Thyroid gland (tissue), 4 donors: Measurements from ENCODE around the gene TLCD2. TPM values are rescaled to one million over a fixed set of nuclear protein-coding genes. Genes with fewer than 3 reads are reported as not detected.
"Not testable (repeated sequence)": the region's sequence is repeated elsewhere in the genome, so short reads cannot be mapped to it uniquely, and the experiment has no call there.

Experiments used
- DNase-seq, 2 donors: peaks; one replicate each; pipeline ENCODE4 v3.0.0-alpha.2; 2019
- H3K27ac ChIP-seq, 3 donors: fragments of 200-600 bp; sonication (generic); 1 replicate in 2 of 3; 2 replicates in 1 of 3; pipeline ENCODE4 v1.5.1; 2016 to 2019; ENCODE audit warnings: mild to moderate bottlenecking in 1 of 3, moderate library complexity in 1 of 3
- H3K27me3 ChIP-seq: fragments of 200-600 bp; sonication (generic); one replicate; pipeline ENCODE4 v1.5.1; 2019
- H3K36me3 ChIP-seq, 2 donors: fragments of 200-600 bp; sonication (generic); one replicate each; pipeline ENCODE4 v1.5.1; 2016 to 2019
- H3K4me1 ChIP-seq, 2 donors: fragments of 200-600 bp; sonication (generic); one replicate each; pipeline ENCODE4 v1.5.1; 2017 to 2019
- H3K4me3 ChIP-seq, 3 donors: fragments of 200-600 bp; sonication (generic); replicated peaks in 1 of 3; 1 replicate in 2 of 3; 2 replicates in 1 of 3; pipeline ENCODE4 v1.5.1; 2016; ENCODE audit warnings: mild to moderate bottlenecking in 1 of 3
- H3K9me3 ChIP-seq: fragments of 200-600 bp; sonication (generic); one replicate; pipeline ENCODE4 v1.5.1; 2017
- POLR2A ChIP-seq, 2 donors: fragments of 450-650 bp; IDR thresholded peaks; one replicate each; pipeline ENCODE4 v1.6.1; 2017; ENCODE audit warnings: antibody characterized with exemption in 2 of 2, mild to moderate bottlenecking in 2 of 2, moderate library complexity in 1 of 2
- WGBS, 2 donors: methylation state at CpG; one replicate each; pipeline ENCODE4 v1.1.5; 2017; 5-methylcytosine and 5-hydroxymethylcytosine counted together
- intact Hi-C: fragments of 100-400 bp; cut with DNase I; formaldehyde crosslinking; loops from one replicate; pipeline ENCODE4 v1.15.1; 2023
- total RNA-seq, 4 donors: library from RNA; depleted of rRNA; stranded (reverse); fragments of >200 nt; gene quantifications; one replicate each; pipeline ENCODE4 v1.2.3, GENCODE V29; 2016
- TF ChIP-seq, protein P1 (sequence below), 6 experiments: fragments of 200-600 bp in 3 of 6; fragments of 450-650 bp in 3 of 6; sonication (generic) in 3 of 6; IDR thresholded peaks; one replicate each; pipeline ENCODE4 v1.5.1; 2016 to 2019; ENCODE audit warnings: antibody characterized with exemption in 6 of 6, mild to moderate bottlenecking in 2 of 6, inconsistent platforms in 1 of 6, moderate library complexity in 1 of 6

The TLCD2 gene
- total RNA-seq, 4 donors from 2014 or later = 1.7 to 5.6 (median 3.7) TPM

DNA sequence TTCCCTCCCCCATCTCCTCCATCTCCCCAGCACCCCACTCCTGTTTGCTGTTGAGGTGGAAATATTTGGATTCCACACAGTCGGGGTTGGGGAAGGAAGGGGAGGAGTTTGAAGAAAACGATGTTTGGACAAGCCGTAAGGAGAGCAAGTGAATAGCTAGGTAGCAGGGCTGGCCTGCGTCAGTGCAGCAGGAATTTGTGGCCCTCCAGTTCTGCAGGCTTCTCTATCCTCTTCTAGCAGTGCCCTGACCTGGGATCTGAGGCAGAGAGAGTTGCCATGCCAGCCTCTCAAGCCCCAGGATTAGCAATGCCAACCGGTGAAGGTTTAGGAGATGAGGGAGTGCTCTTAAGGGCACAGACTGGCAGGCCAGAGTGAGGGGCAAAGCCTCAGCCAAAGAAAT lies 12.5 kb downstream of the TLCD2 start:
- Histone ChIP-seq H3K4me3 (no peak overlapping the region), H3K27ac (no peak overlapping the region), H3K36me3 (no peaks in the 10 kb centered on the region), H3K4me1 (no peaks in the 10 kb centered on the region), H3K9me3 (no peaks in the 10 kb centered on the region), H3K27me3 (no peaks in the 10 kb centered on the region)
- intact Hi-C loops = no loop called here
- no peak for TF ChIP-seq POLR2A (IDR thresholded peaks at IDR 0.05)
- TF ChIP-seq, protein P1, sequence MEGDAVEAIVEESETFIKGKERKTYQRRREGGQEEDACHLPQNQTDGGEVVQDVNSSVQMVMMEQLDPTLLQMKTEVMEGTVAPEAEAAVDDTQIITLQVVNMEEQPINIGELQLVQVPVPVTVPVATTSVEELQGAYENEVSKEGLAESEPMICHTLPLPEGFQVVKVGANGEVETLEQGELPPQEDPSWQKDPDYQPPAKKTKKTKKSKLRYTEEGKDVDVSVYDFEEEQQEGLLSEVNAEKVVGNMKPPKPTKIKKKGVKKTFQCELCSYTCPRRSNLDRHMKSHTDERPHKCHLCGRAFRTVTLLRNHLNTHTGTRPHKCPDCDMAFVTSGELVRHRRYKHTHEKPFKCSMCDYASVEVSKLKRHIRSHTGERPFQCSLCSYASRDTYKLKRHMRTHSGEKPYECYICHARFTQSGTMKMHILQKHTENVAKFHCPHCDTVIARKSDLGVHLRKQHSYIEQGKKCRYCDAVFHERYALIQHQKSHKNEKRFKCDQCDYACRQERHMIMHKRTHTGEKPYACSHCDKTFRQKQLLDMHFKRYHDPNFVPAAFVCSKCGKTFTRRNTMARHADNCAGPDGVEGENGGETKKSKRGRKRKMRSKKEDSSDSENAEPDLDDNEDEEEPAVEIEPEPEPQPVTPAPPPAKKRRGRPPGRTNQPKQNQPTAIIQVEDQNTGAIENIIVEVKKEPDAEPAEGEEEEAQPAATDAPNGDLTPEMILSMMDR (IDR thresholded peaks at IDR 0.05) = no peak
- DNase-seq = peak in 1 of 2 donors; percentile 23
- 23 to 29% methylated on average over 5 of the region's 5 CpGs for WGBS, 2 donors

DNA sequence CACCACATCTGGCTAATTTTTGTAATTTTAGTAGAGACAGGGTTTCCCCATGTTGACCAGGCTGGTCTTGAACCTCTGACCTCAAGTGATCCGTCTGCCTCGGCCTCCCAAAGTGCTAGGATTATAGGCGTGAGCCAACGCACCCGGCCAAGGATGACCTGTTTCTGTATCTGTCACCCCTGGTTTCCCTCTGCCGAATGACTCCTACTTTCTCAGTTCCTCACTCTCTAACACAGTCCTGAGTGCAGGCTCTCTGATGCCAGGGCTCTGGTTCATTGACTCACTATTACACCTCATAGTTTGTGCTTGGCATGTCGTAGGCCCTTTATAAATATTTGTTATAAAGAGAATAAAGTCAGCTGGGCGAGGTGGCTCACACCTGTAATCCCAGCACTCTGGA lies 14.8 kb downstream of the TLCD2 start:
- no peaks in the 10 kb centered on the region for H3K27me3 ChIP-seq
- intact Hi-C loops = no loop called here
- no peaks in the 10 kb centered on the region for H3K4me1 ChIP-seq
- H3K9me3 ChIP-seq = no peaks in the 10 kb centered on the region
- no peaks in the 10 kb centered on the region for H3K36me3 ChIP-seq
- no peak for DNase-seq
- 86 to 89% methylated on average over 8 of the region's 8 CpGs for WGBS, 2 donors
- H3K4me3 ChIP-seq = no peak overlapping the region
- TF ChIP-seq, protein P1 (IDR thresholded peaks at IDR 0.05) = no peak
- no peak for TF ChIP-seq POLR2A (IDR thresholded peaks at IDR 0.05)
- H3K27ac ChIP-seq = no peak overlapping the region

DNA sequence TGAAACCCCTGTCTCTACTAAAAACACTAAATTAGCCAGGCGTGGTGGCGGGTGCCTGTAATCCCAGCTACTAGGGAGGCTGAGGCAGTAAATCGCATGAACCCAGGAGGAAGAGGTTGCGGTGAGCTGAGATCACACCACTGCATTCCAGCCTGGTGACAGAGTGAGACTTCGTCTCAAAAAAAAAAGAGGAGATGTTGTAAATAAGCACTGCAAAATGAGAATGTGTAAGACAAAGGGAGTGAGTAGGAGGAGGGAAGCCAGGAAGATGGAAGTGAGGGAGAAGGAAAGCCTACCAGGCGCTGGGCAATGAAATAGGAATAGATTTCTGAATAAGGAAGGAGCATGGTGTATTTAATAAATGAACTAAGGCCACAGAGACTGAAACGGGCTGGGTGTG lies 16.8 kb downstream of the TLCD2 start:
- Histone ChIP-seq H3K4me3 (no peak overlapping the region), H3K27me3 (no peaks in the 10 kb centered on the region), H3K9me3 (no peaks in the 10 kb centered on the region), H3K4me1 (no peaks in the 10 kb centered on the region), H3K36me3 (no peaks in the 10 kb centered on the region), H3K27ac (no peak overlapping the region)
- intact Hi-C loops = no loop called here
- 89 to 95% methylated on average over 7 of the region's 7 CpGs for WGBS, 2 donors
- TF ChIP-seq, protein P1 (IDR thresholded peaks at IDR 0.05) = no peak
- no peak for TF ChIP-seq POLR2A (IDR thresholded peaks at IDR 0.05)
- no peak for DNase-seq

DNA sequence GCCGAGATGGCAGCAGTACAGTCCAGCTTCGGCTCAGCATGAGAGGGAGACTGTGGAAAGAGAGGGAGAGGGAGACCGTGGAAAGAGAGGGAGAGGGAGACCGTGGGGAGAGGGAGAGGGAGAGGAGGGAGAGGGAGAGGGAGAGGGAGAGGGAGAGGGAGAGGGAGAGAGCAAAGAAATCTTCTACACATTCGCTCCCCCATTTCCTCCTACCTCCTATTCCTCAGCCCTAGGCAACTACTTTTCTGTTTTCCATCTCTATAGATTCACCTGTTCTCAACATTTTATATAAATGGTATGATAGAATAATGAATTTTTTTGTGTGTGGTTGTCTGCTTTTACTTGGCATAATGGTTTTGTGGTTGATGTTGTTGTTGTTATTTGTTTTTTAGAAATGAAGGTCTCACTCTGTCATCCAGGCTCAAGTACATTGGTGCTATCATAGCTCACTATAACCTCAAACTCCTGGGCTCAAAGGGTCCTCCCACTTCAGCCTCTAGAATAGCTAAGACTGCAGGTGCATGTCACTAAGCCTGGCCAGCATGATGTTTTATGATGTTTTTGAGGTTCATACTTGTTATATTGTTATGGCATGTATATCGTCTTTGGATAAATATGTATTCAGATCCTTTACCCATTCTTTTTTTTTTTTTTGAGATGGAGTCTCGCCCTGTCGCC lies 19.5 kb downstream of the TLCD2 start:
- no peaks in the 10 kb centered on the region for H3K9me3 ChIP-seq
- no peak for DNase-seq
- TF ChIP-seq, protein P1 (IDR thresholded peaks at IDR 0.05) = no peak
- no peaks in the 10 kb centered on the region for H3K27me3 ChIP-seq
- intact Hi-C loops = no loop called here
- H3K36me3 ChIP-seq = no peaks in the 10 kb centered on the region
- H3K27ac ChIP-seq = no peak overlapping the region
- no peak overlapping the region for H3K4me3 ChIP-seq
- 74 to 85% methylated on average over 8 of the region's 8 CpGs for WGBS, 2 donors
- H3K4me1 ChIP-seq = no peaks in the 10 kb centered on the region

DNA sequence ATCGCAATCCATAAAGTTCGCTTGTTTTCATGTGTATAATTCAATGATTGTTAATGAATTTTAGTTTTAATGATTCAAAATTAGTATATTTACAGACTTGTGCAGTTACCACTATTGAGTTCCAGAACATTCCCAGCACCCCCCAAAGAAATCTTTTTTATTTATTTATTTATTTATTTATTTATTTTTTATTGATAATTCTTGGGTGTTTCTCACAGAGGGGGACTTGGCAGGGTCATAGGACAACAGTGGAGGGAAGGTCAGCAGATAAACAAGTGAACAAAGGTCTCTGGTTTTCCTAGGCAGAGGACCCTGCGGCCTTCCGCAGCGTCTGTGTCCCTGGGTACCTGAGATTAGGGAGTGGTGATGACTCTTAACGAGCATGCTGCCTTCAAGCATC lies 21.8 kb downstream of the TLCD2 start:
- DNase-seq, intact Hi-C loops, H3K9me3 ChIP-seq, H3K27ac ChIP-seq, H3K4me3 ChIP-seq, H3K27me3 ChIP-seq, H3K36me3 ChIP-seq, H3K4me1 ChIP-seq: not testable (repeated sequence)
- 64 to 66% methylated on average over 6 of the region's 6 CpGs for WGBS, 2 donors
